Activated gamma-delta T cell treated with Interleukin-2 at 50 U/mL for 16 hours (primary cell): Measurements from ENCODE around the gene LMO4.

Experiments
- DNase-seq: peaks from one replicate; pipeline ENCODE4 v3.0.0-alpha.2; 2020

The LMO4 gene

GRCh38 chr1:87329051-87329525, 408 bp downstream of the LMO4 start:
- peak; percentile 34 for DNase-seq

DNA sequence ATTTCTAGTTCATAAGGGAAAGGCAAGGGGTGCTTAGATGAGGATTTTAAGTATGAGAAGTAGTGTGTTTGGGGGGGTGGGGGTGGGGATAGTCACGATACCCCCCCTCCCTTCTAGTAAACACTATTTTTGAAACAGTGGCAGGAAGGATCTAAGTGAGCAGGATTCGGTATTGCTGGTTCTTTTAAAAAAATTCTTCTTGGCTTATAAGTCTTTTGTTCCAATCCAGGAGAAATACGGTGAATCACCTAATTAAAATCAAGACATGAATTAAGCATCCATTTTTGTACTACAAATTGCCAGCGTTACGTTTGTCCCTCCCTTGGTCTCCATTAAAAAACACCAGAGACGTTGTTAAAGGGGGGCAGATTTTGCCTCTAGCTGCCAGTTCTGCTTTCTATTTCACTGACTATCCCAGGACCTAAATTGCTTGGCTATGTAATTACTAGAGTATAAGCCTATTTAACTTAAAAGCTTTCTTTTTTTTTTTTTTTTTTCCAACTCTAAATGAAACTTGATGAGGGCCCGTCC, 911 bp downstream of the LMO4 start:
- DNase-seq, result no peak

- no peak for DNase-seq
Measured at GRCh38 chr1:87330057-87330884, 1.6 kb downstream of the LMO4 start.

DNA sequence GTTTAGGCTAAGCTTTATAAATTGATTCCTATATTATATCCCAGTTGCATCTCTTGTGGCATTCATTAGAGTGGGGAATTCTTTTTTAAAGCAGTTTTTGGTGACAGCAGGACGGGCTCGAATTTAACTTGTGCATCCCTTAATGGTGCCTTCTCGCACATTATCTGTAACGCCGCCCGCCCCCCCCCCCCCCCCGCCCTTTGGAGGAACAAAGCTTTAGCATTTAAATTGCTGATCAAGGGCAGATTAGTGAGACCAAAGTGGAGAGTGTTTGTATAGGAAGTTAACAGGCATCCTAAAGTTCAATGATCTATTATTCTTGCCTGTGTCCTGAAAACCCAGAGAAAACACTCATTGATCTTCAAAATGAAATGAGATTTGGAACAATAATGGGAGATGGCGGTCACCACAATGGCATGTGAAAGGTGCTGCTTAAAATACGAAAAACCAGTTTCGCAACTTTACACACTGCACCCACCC, 2.2 kb downstream of the LMO4 start:
- no peak for DNase-seq

DNA sequence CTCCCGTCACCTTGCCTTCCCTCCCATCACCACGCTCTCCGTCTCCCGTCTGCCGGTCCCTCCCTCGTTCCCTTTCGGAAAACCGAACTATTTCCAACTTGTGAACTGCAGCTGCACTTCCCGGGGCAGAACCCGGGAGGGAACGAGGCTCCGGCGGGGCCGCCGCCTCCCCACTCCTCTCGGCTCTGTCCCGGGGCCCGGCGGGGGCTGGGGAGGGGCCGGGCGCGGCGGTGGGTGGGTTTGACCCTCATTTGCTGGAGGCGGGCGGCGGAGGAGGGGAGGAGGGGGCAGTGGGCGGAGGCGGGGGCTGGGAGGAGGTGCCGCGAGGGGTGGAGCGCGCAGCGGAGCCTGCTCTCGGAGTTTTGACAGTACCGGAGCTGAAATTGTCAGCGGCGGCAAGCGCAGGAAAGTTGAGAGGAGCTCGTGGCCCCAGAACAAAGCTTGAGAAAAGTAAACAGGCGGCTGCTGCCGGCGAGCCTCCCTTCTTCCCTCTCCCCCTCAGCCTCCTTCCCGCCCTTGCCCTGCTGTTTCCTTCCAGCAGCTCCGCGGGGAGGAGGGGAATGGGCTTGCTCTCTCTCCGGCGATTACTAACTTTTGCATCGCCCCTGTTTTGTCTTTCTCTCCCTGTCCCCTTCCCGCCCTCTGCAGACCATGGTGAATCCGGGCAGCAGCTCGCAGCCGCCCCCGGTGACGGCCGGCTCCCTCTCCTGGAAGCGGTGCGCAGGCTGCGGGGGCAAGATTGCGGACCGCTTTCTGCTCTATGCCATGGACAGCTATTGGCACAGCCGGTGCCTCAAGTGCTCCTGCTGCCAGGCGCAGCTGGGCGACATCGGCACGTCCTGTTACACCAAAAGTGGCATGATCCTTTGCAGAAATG, 2.9 kb downstream of the LMO4 start:
- DNase-seq, result peak; percentile 62

GRCh38 chr1:87333692-87334347, 5.1 kb downstream of the LMO4 start:
- no peak for DNase-seq

GRCh38 chr1:87334351-87335174, 5.9 kb downstream of the LMO4 start:
- no peak for DNase-seq

GRCh38 chr1:87335175-87335884, 6.7 kb downstream of the LMO4 start:
- DNase-seq, result peak; percentile 61

DNA sequence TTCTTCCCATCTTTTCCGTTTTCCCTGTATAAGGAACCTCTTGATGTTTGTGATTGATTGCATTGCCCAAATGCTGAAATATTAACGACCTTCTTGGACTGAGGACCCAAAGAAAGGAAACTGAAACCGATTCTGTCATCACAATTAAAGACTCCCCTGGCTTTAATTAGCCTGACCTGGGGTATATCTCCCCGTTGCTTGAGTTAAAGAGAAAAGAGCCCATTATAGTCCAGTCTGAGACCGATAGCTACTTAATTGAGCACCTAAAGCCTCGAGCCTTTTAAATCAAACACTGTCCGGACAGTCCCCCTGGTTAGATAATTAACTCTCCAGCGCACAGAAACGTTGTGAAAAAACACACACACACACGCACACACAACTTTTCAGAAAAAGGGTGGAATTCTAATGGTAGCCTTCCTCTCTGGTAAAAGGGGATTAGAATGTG, 8.0 kb downstream of the LMO4 start:
- no peak for DNase-seq

DNA sequence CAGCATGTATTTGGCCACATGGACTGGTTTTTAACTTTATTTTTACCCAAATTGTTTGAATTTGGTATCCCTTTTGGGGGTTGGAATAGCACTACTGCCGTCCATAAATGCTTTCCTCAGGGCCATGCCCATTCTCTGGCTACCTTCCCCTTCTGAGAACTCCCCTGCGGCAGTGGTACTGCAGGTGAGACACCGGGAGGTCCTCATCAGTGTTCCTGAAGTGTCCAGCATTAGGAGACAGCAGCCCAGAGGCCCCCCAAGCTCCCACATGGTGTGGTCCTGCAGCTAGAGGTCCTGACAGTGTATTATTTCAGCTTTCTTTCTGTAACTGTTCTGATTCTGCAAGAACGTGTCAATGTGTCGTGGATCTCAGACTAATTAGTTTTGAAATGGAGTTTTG, 8.9 kb downstream of the LMO4 start:
- DNase-seq, result no peak

GRCh38 chr1:87338566-87338965, 9.9 kb downstream of the LMO4 start:
- no peak for DNase-seq

DNA sequence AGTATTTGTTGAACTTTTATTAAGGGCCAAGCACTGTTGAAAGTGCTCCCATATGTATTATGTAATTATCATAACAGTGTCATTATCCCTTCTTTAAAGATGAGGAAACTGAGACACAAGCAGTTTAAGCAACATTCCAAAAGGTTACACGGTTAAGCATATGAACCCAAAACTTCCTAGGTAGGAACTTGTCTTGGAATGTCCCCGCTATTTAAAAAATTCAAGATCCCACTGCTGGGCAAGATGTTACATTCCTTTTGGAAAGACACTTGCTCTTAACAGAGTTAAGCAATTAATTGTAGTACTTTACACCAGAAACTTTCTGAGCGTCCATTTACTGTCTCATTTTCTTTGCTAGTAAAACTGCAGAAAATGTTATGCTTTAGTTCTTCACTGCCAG, 15.6 kb downstream of the LMO4 start:
- no peak for DNase-seq

DNA sequence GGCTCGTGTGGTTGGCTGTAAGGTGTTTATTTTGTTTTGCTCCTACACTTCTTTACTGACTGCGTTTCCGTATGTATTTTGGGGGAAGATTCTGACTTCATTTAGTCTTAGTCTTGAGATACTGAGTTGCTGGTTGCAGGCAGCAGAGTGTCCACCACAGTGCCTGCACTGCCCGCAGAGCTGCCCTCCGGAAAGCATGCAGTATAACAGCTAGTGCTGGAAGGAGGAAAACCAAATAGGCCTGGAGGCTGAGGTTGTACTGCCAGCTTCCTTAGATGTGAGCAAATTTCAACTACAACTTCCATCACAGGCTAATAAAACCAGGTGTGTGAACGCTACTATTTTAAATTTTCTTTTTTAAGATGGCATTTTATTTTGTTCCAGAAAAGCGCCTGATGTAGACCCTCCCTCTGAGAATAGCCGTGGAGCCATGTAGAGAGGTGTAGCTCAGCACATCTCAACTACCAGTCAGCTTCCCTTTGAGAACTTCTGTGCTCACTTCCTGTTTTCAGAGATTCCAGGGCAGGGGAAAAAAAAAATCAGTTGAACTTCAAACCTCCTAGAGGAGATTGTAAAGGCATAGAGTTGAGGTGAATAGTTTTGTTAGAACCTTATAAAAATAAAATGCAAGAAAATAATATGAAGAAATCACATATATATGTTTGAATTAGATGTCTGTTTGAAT, 17.6 kb downstream of the LMO4 start:
- no peak for DNase-seq

GRCh38 chr1:87348341-87349019, 19.8 kb downstream of the LMO4 start:
- no peak for DNase-seq

GRCh38 chr1:87349036-87349435, 20.4 kb downstream of the LMO4 start:
- DNase-seq, result no peak

DNA sequence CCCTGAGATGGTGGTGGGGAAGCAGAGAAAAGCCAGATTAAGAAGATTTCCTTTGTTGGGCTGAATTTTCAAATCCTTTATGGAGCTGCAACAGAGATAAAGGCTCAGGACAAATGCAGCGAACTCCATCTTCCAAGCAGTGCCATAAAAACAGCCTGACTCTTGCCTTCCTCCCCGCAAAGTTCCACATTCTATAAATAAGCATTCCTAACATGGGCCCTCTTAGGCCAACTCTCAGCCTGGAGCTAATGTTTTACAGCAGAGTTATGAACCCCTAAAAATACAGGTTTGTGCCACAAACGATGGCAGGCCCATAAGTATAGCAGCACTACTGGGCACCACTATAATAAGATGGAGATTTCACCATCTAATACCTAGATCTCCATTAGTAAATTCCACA, 27.2 kb downstream of the LMO4 start:
- DNase-seq, result no peak

- DNase-seq, result no peak
Measured at GRCh38 chr1:87356591-87356990, 27.9 kb downstream of the LMO4 start.

- DNase-seq, result no peak
Measured at GRCh38 chr1:87358219-87358618, 29.5 kb downstream of the LMO4 start.

GRCh38 chr1:87359586-87359985, 30.9 kb downstream of the LMO4 start:
- DNase-seq, result no peak
